Endothelial cell of umbilical vein (primary cell): ENCODE data around the gene OTOP2. TPM values are rescaled to one million over a fixed set of nuclear protein-coding genes. Genes with fewer than 3 reads are reported as not detected.

ENCODE experiments used
- BruUV-seq: library from RNA; stranded (reverse); fragments of 400-500 nt; replicated peaks from 2 replicates; lab custom pipeline; 2021; lab: Mats Ljungman, UMichigan
- CTCF ChIA-PET: fragments of 300-600, 350-600 bp; sonication (Branson Sonifier 250); formaldehyde crosslinking; loops from one replicate; lab custom pipeline; 2021; ENCODE audit warnings: antibody characterized with exemption, inconsistent platforms; lab: Charles Lee
- POLR2A ChIA-PET: fragments of 300-600, 350-600 bp; sonication (Branson Sonifier 250); formaldehyde crosslinking; loops from one replicate; lab custom pipeline; 2021; ENCODE audit warnings: antibody characterized with exemption, inconsistent platforms; lab: Charles Lee
- DNase-seq: peaks from one replicate; pipeline ENCODE4 v3.0.0-alpha.2; 2011; ENCODE audit warnings: low read depth, low spot score
- FAIRE-seq: peaks from 2 replicates; lab custom pipeline; 2011; peaks lifted over from hg19 to GRCh38; lab: Jason Lieb, UNC
- H2AFZ ChIP-seq: 2 replicates; pipeline ENCODE4 v1.6.0; 2012; ENCODE audit warnings: low read depth, low read length, control low read depth, inconsistent platforms
- H3K27ac ChIP-seq: 2 replicates; pipeline ENCODE4 v1.5.1; 2011; ENCODE audit warnings: low read depth, mild to moderate bottlenecking, control low read depth, low read length, moderate library complexity; ENCODE audit not compliant: insufficient read depth
- H3K27me3 ChIP-seq, 2 experiments: 2 replicates each; pipeline versions ENCODE4 v1.6.0 to v1.6.1; 2011; ENCODE audit warnings: low read length in 2 of 2, mixed read lengths in 1 of 2; ENCODE audit not compliant: control insufficient read depth in 2 of 2, insufficient read depth in 2 of 2
- H3K36me3 ChIP-seq, 2 experiments: 2 replicates in 1 of 2; 3 replicates in 1 of 2; pipeline ENCODE4 v1.5.1; 2011; ENCODE audit warnings: low read length in 2 of 2, mild to moderate bottlenecking in 1 of 2, moderate library complexity in 1 of 2; ENCODE audit not compliant: control insufficient read depth in 2 of 2, insufficient read depth in 2 of 2; ENCODE audit errors: extremely low read depth in 1 of 2
- H3K4me1 ChIP-seq: 3 replicates; pipeline ENCODE4 v1.5.1; 2011; ENCODE audit warnings: mild to moderate bottlenecking, low read length; ENCODE audit not compliant: control insufficient read depth, insufficient read depth; ENCODE audit errors: extremely low read depth
- H3K4me2 ChIP-seq: 2 replicates; pipeline ENCODE4 v1.6.1; 2011; ENCODE audit warnings: low read length, control low read depth, mixed read lengths; ENCODE audit not compliant: insufficient read depth
- H3K4me3 ChIP-seq, 3 experiments: fragments of 200-600 bp in 1 of 3; sonication (generic), shearing (Covaris generic) in 1 of 3; replicated peaks in 1 of 3; 2 replicates each; pipeline ENCODE4 v1.5.1; 2011 to 2016; ENCODE audit warnings: control low read depth in 3 of 3, low read length in 3 of 3, mild to moderate bottlenecking in 2 of 3, inconsistent platforms in 1 of 3, low read depth in 1 of 3, moderate library complexity in 1 of 3; ENCODE audit not compliant: insufficient read depth in 1 of 3
- H3K79me2 ChIP-seq: 2 replicates; pipeline ENCODE4 v1.6.0; 2012; ENCODE audit warnings: low read length, inconsistent platforms; ENCODE audit not compliant: control insufficient read depth, insufficient read depth
- H3K9ac ChIP-seq: replicated peaks from 2 replicates; pipeline ENCODE3; 2011; ENCODE audit warnings: low read length, control low read depth; ENCODE audit not compliant: insufficient read depth; ENCODE audit errors: extremely low read depth
- H3K9me1 ChIP-seq: replicated peaks from 3 replicates; pipeline ENCODE4 v1.6.0; 2011; ENCODE audit warnings: mild to moderate bottlenecking, low read length; ENCODE audit not compliant: control insufficient read depth, insufficient read depth; ENCODE audit errors: extremely low read depth
- H3K9me3 ChIP-seq: replicated peaks from 2 replicates; pipeline ENCODE4 v1.5.1; 2012; ENCODE audit warnings: low read length, inconsistent platforms; ENCODE audit not compliant: control insufficient read depth, insufficient read depth
- H4K20me1 ChIP-seq: replicated peaks from 2 replicates; pipeline ENCODE3; 2011; ENCODE audit warnings: mild to moderate bottlenecking, low read length; ENCODE audit not compliant: control insufficient read depth, insufficient read depth; ENCODE audit errors: extremely low read depth
- EZH2 ChIP-seq: IDR thresholded peaks from 2 replicates; pipeline ENCODE4 v1.6.1; 2012; ENCODE audit warnings: borderline replicate concordance, low read depth, mild to moderate bottlenecking, moderate library complexity, low read length, inconsistent platforms; ENCODE audit not compliant: severe bottlenecking
- FOS ChIP-seq: IDR thresholded peaks from 2 replicates; pipeline ENCODE4 v1.6.1; 2011; ENCODE audit warnings: mild to moderate bottlenecking, low read length, moderate library complexity, borderline replicate concordance; ENCODE audit not compliant: insufficient read depth
- GATA2 ChIP-seq: IDR thresholded peaks from 2 replicates; pipeline ENCODE4 v1.7.0; 2011; ENCODE audit warnings: low read depth, mild to moderate bottlenecking, moderate library complexity, mixed read lengths, low read length; ENCODE audit not compliant: insufficient read length, insufficient read depth
- JUN ChIP-seq: IDR thresholded peaks from 2 replicates; pipeline ENCODE4 v1.6.1; 2011; ENCODE audit warnings: borderline replicate concordance, low read depth; ENCODE audit not compliant: insufficient read length, insufficient read depth
- MYC ChIP-seq: IDR thresholded peaks from one replicate; pipeline ENCODE4 v1.6.1; 2011; ENCODE audit warnings: mild to moderate bottlenecking, low read depth, low read length
- POLR2A ChIP-seq: IDR thresholded peaks from 2 replicates; pipeline ENCODE4 v1.6.1; 2012; ENCODE audit warnings: low read depth, mild to moderate bottlenecking, control low read depth, low read length
- POLR2AphosphoS5 ChIP-seq: IDR thresholded peaks from 2 replicates; pipeline ENCODE4 v1.6.1; 2012; ENCODE audit warnings: low read depth, mild to moderate bottlenecking, control low read depth, low read length, moderate library complexity; ENCODE audit not compliant: insufficient read depth
- dilution Hi-C: fragments of 300-500 bp; cut with MboI; formaldehyde crosslinking; loops from one replicate; pipeline ENCODE4 v1.15.0; 2019; ENCODE audit warnings: low sequenced_read_pairs; ENCODE audit not compliant: extremely low pct_ligation_motif_present
- intact Hi-C: fragments of 100-400 bp; cut with micrococcal nuclease; formaldehyde crosslinking; loops from one replicate; pipeline ENCODE4 v1.10.0; 2022
- polyA plus RNA-seq, 4 experiments: library from polyadenylated mRNA; depleted of rRNA in 3 of 4; stranded (reverse) in 3 of 4; unstranded in 1 of 4; fragments of >200 nt; gene quantifications; 2 replicates each; pipeline versions ENCODE4 v1.2.1 to v1.2.3, GENCODE V29; 2011 to 2012; ENCODE audit warnings: missing spikeins in 1 of 4
- total RNA-seq: library from RNA; stranded (reverse); gene quantifications from 2 replicates; pipeline ENCODE4 v1.2.3, GENCODE V29; 2021
- TF ChIP-seq, protein P1 (sequence below), 2 donors: IDR thresholded peaks; 1 replicate in 1 of 2; 2 replicates in 1 of 2; pipeline ENCODE4 v1.5.1; 2011; ENCODE audit warnings: low read length in 2 of 2, mild to moderate bottlenecking in 2 of 2, moderate library complexity in 2 of 2, control low read depth in 1 of 2, inconsistent platforms in 1 of 2, low read depth in 1 of 2; ENCODE audit not compliant: insufficient read depth in 1 of 2; ENCODE audit errors: extremely low read depth in 1 of 2
- TF ChIP-seq, protein P2 (sequence below): IDR thresholded peaks from 2 replicates; pipeline ENCODE4 v1.6.1; 2011; ENCODE audit not compliant: insufficient read depth, insufficient read length

The OTOP2 gene
- total and polyA plus RNA-seq, 2 donors (not counting 3 experiments of a cell fraction or from before 2014, with no cell fraction given), result not detected

DNA sequence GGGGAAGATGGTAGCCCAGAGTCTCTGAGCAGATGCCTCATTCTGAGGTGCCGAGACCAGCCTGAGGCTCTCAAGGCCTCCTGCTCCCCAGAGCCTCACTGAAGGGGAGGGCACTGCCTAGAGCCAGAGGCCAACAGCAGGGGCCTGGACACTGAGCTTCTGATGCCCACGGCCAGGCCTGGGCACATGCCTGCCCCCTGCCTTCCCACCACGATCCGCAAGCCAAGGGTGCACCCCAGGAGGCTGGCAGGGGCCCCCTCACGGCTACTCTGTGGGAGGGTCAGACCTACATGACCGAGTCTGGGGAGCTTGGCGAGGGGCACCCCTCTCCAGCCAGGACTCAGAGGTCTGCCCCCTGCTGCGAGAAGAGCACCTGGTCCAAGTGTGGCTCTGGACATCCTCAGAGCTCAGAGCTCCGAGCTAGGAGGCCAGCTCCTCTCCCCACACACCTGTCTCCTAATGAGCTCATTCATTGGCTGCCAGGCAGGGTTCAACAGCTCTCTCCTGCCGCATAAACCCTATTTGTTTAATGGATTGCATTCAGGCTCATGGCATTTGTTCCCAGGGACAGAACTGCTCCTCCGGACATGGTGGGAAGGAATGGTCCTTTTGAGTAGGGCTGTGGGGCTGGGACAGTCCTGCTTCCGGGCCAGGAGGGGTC is 25.5 kb downstream of the OTOP2 start:
- Histone ChIP-seq H3K9me3 (no peaks in the 10 kb centered on the region), H3K9me1 (no peaks in the 10 kb centered on the region), H3K4me1 (no peaks in the 10 kb centered on the region), H3K4me2 (no peak overlapping the region), H3K79me2 (no peaks in the 10 kb centered on the region), H2AFZ (no peak overlapping the region), H3K4me3 (no peak overlapping the region), H3K9ac (no peak overlapping the region), H4K20me1 (no peaks in the 10 kb centered on the region), H3K36me3 (no peaks in the 10 kb centered on the region), H3K27me3 (peaks cover 0 to 2% of the 10 kb centered on the region in 2 experiments), H3K27ac (no peak overlapping the region)
- ChIA-PET POLR2A (no interaction called here), CTCF (interaction anchor here (1.2 to 3.8 kb wide), 8 partner anchors 8 to 106 kb away, joined by 4 to 24 read pairs (median 6); no protein-coding TSS in a partner anchor)
- TF ChIP-seq, protein P1, sequence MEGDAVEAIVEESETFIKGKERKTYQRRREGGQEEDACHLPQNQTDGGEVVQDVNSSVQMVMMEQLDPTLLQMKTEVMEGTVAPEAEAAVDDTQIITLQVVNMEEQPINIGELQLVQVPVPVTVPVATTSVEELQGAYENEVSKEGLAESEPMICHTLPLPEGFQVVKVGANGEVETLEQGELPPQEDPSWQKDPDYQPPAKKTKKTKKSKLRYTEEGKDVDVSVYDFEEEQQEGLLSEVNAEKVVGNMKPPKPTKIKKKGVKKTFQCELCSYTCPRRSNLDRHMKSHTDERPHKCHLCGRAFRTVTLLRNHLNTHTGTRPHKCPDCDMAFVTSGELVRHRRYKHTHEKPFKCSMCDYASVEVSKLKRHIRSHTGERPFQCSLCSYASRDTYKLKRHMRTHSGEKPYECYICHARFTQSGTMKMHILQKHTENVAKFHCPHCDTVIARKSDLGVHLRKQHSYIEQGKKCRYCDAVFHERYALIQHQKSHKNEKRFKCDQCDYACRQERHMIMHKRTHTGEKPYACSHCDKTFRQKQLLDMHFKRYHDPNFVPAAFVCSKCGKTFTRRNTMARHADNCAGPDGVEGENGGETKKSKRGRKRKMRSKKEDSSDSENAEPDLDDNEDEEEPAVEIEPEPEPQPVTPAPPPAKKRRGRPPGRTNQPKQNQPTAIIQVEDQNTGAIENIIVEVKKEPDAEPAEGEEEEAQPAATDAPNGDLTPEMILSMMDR (IDR thresholded peaks at IDR 0.05; ENCODE audit: extremely low read depth in 1 of 2, insufficient read depth in 1 of 2, low read depth in 1 of 2, low read length in 2 of 2), result no peak
- TF ChIP-seq FOS (no peak), POLR2AphosphoS5 (no peak), MYC (no peak), JUN (no peak), POLR2A (no peak), GATA2 (no peak), EZH2 (no peak)
- TF ChIP-seq, protein P2, sequence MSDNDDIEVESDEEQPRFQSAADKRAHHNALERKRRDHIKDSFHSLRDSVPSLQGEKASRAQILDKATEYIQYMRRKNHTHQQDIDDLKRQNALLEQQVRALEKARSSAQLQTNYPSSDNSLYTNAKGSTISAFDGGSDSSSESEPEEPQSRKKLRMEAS, result no peak
- DNase-seq (no peak), FAIRE-seq (no peak)
- no TSS peak for BruUV-seq
- intact Hi-C loops, result no loop called here
- dilution Hi-C loops, result no loop called here
